ENCODE results near the gene ARMC9.

DNA sequence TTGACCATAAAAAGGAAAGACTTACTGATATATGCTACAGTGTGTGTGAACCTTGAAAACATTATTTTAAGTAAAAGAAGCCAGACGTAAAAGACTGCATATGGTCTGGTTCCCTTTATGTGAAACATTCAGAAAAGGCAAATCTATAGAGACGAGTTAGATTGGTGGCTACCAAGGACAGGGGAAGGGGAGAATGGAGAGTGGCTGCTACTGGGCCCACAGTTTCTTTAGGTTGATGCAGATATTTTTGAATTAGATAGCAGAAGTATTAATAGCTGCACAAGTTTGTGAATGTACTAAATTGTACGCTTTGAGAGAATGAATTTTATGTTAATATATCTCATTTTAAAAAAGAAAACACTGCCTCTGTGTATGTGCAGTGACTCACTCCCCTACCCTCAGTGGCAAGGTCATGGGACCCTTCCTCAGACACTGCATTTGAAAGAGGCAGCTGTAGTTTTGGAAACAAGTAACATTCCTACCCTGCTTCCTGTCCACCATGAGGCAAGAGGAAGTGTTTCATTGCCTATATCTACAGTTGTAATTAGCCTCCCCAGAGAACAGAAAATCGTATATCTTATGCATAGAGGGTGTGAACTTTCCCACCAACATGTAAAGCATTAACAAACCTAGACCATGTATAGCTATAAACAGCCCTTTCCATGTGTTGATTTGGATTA, 29.8 kb upstream of the ARMC9 start:
- TF ChIP-seq EZH2 (IDR thresholded peaks at IDR 0.05; ENCODE audit: insufficient read depth, poor library complexity, severe bottlenecking) = no peak
- TF ChIP-seq EZH2phosphoT487 (IDR thresholded peaks at IDR 0.05; ENCODE audit: insufficient read depth, low read depth) = no peak
